Measurements from ENCODE around the gene CD93.

- TF ChIP-seq CTCF (IDR thresholded peaks at IDR 0.05) = no peak
- TF ChIP-seq POLR2AphosphoS5 (IDR thresholded peaks at IDR 0.05) = no peak
- TF ChIP-seq POLR2A (IDR thresholded peaks at IDR 0.05; ENCODE audit: low read depth) = no peak
These were observed 41.6 kb upstream of the CD93 start for GRCh38 chr20:23127506-23128279.

All from esophagus muscularis mucosa (tissue), 3 donors.